ENCODE data around the gene TANGO2. TPM values are rescaled to one million over a fixed set of nuclear protein-coding genes. Genes with fewer than 3 reads are reported as not detected.

The TANGO2 gene
- total and polyA plus RNA-seq, 10 of the 15 experiments (the other 5 are each of a cell fraction or from before 2014, with no cell fraction given), result 4.0 to 24.8 (median 20.9) TPM

- no peak for TF ChIP-seq REST (IDR thresholded peaks at IDR 0.05; ENCODE audit: low read depth, low read length)
- no peak for TF ChIP-seq BCL11A (IDR thresholded peaks at IDR 0.05; ENCODE audit: low read depth, low read length)
- TF ChIP-seq IRF3 (IDR thresholded peaks at IDR 0.05), result no peak
Observed at GRCh38 chr22:20089977-20090729, 69.2 kb downstream of the TANGO2 start (continued).

GRCh38 chr22:20090730-20091240, 69.9 kb downstream of the TANGO2 start:
- BruUV-seq (replicated peaks), result no TSS peak

More at GRCh38 chr22:20090730-20091240, 69.9 kb downstream of the TANGO2 start:
- FAIRE-seq (no peak), DNase-seq (ENCODE audit: low read depth, low spot score) (no peak), ATAC-seq (no peak)
- H3K27ac ChIP-seq (ENCODE audit: control insufficient read depth, insufficient read depth), result no peak overlapping the region
- TF ChIP-seq ZSCAN29 (IDR thresholded peaks at IDR 0.05), result no peak
- TF ChIP-seq KAT2A (conservative IDR thresholded peaks at IDR 0.05; ENCODE audit: control insufficient read depth, low read depth, low read length), result no peak
- TF ChIP-seq BMI1 (IDR thresholded peaks at IDR 0.05; ENCODE audit: borderline replicate concordance), result no peak
- TF ChIP-seq ESRRA (IDR thresholded peaks at IDR 0.05; ENCODE audit: low read length), result no peak
- no peak for TF ChIP-seq CHD4 (IDR thresholded peaks at IDR 0.05)
- TF ChIP-seq KLF5 (IDR thresholded peaks at IDR 0.05; ENCODE audit: partially characterized antibody), result no peak
- no peak for TF ChIP-seq EZH2 (IDR thresholded peaks at IDR 0.05; ENCODE audit: borderline replicate concordance, control insufficient read depth, low read depth, low read length)
- no peak for TF ChIP-seq NFYA (IDR thresholded peaks at IDR 0.05; ENCODE audit: borderline replicate concordance, low read depth, low read length)
- TF ChIP-seq E2F4 (IDR thresholded peaks at IDR 0.05; ENCODE audit: low read depth, low read length), result no peak
- no peak for TF ChIP-seq ZNF207 (IDR thresholded peaks at IDR 0.05; ENCODE audit: borderline replicate concordance)
- no peak for TF ChIP-seq EGR1 (IDR thresholded peaks at IDR 0.05; ENCODE audit: borderline replicate concordance in 1 of 2, low read depth in 2 of 2, low read length in 2 of 2)
- no peaks in the 10 kb centered on the region for H3K27me3 ChIP-seq (replicated peaks in 1 of 2; ENCODE audit: control insufficient read depth in 2 of 2, insufficient read depth in 2 of 2, low read length in 1 of 2)
- ChIA-PET CTCF (no interaction called here), POLR2A (no interaction called here), SMC1A (ENCODE audit: uncharacterized antibody, unreplicated experiment) (no interaction called here), RAD21 (ENCODE audit: unreplicated experiment) (no interaction called here)
- no peaks in the 10 kb centered on the region for H4K20me1 ChIP-seq (ENCODE audit: control insufficient read depth, insufficient read depth)
- no peak overlapping the region for H3K4me2 ChIP-seq (ENCODE audit: control insufficient read depth, insufficient read depth)
- no peaks in the 10 kb centered on the region for H3K9me3 ChIP-seq (replicated peaks; ENCODE audit: control insufficient read depth, insufficient read depth, low read length)
- intact Hi-C loops (cut with micrococcal nuclease; ENCODE audit: unreplicated experiment) (no loop called here), in situ Hi-C loops (cut with MboI) (no loop called here)
- H3K36me3 ChIP-seq (ENCODE audit: control insufficient read depth in 2 of 2, insufficient read depth in 2 of 2, low read length in 1 of 2), result peaks cover 43 to 47% of the 10 kb centered on the region in 2 experiments
- 87% methylated on average over 9 of the region's 9 CpGs for WGBS (ENCODE audit: insufficient coverage, insufficient replicate concordance, low lambda C conversion rate, missing lambda C conversion rate)
- H3K79me2 ChIP-seq (ENCODE audit: control insufficient read depth, insufficient read depth, low read length), result no peaks in the 10 kb centered on the region; the same call in 1 of the 2 replicates
- no peak overlapping the region for H2AFZ ChIP-seq (ENCODE audit: control insufficient read depth, low read depth, low read length)
- no peaks in the 10 kb centered on the region for H3K4me1 ChIP-seq (ENCODE audit: control insufficient read depth, insufficient read depth, low read length)
- no peak overlapping the region for H3K4me3 ChIP-seq
- H3K9ac ChIP-seq (ENCODE audit: control insufficient read depth, insufficient read depth, low read length), result no peak overlapping the region
